Activated naive CD8-positive, alpha-beta T cell treated with anti-CD3 and anti-CD28 coated beads, Interleukin-2, amount 50 U/mL, for 24 hours (primary cell): ENCODE results near the gene CDK2.
A peak's percentile ranks its signal among the peaks of the same experiment; 100 is the strongest.

Experiments
- ATAC-seq: fragments of 150-1000 bp; cut with Tn5 transposase; one replicate; pipeline ENCODE4 v1.10.0; 2021
- DNase-seq: peaks from one replicate; pipeline ENCODE4 v3.0.0; 2021
- H3K27ac Mint-ChIP-seq: one replicate; pipeline ENCODE4 v1.8.0; 2021; ENCODE audit warnings: mild to moderate bottlenecking, mixed read lengths
- H3K27me3 Mint-ChIP-seq: one replicate; pipeline ENCODE4 v1.8.0; 2021; ENCODE audit warnings: mixed read lengths
- H3K36me3 Mint-ChIP-seq: one replicate; pipeline ENCODE4 v1.8.0; 2021; ENCODE audit warnings: low read depth, mixed read lengths
- H3K4me1 Mint-ChIP-seq: one replicate; pipeline ENCODE4 v1.8.0; 2021; ENCODE audit warnings: mixed read lengths
- H3K4me3 Mint-ChIP-seq: one replicate; pipeline ENCODE4 v1.8.0; 2021; ENCODE audit warnings: mild to moderate bottlenecking, moderate library complexity, mixed read lengths
- H3K9me3 Mint-ChIP-seq: one replicate; pipeline ENCODE4 v1.8.0; 2021; ENCODE audit warnings: mixed read lengths

CDK2 gene

DNA sequence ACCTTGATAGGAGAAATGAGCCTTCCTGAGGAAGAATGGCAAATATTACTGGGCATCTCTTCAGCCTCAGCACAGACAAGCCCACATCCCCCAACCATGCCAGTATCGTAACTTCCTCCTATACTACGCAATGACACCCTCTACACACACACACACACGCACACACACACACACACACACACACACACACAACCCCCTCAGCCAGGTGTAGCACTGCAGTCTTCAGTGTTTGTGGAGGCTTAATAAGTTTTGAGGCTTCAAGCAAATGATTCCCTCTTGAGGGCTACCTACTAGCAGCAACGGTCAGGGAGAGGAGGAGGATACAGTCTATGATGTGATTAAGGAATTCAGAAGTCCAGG is 34.1 kb upstream of the CDK2 start:
- no peak for ATAC-seq
- peaks cover 32% of the 10 kb centered on the region for H3K36me3 Mint-ChIP-seq

DNA sequence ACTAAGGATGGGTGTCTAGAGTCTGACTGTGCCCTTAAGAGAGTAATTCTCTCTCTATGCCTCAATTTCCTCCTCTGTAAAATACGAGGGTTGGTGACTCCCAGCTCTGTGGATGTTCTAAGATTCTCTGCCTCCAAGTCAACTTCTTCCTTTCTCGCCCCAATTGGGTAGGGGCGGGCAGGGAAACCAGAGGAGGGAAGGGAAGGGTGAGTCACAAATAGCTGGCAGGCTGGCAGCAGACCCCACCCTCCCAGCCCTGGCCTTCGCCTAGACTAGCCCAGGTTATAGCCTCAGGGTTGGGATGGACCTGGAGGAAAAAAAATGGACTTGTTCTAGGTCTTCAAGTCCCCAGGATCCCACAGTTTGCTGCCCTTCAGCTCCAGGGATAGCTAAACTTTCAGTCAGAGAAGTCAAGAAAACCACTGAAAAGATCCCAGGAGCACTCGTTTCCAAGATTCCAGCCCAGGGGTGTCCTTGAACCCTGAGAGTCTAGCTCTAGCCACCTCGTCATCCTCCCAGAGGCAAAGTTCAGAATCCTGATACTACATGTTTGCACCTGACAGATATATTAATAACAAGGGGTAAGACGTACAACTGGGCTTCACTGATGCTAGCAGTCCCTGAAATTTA is 33.3 kb upstream of the CDK2 start:
- Mint-ChIP-seq H3K27me3 (no peaks in the 10 kb centered on the region), H3K9me3 (no peaks in the 10 kb centered on the region), H3K36me3 (peaks cover 35% of the 10 kb centered on the region), H3K4me3 (peak overlapping the region; percentile 93), H3K27ac (peak overlapping the region; percentile 89), H3K4me1 (peaks cover 74% of the 10 kb centered on the region)
- DNase-seq: peak; percentile 14
- no peak for ATAC-seq

More for the DNA sequence above, 34.1 kb upstream of the CDK2 start:
- Mint-ChIP-seq H3K27ac (peak overlapping the region; percentile 89), H3K4me3 (peak overlapping the region; percentile 93), H3K27me3 (no peaks in the 10 kb centered on the region), H3K4me1 (peaks cover 70% of the 10 kb centered on the region), H3K9me3 (no peaks in the 10 kb centered on the region)
- peak; percentile 39 for DNase-seq

DNA sequence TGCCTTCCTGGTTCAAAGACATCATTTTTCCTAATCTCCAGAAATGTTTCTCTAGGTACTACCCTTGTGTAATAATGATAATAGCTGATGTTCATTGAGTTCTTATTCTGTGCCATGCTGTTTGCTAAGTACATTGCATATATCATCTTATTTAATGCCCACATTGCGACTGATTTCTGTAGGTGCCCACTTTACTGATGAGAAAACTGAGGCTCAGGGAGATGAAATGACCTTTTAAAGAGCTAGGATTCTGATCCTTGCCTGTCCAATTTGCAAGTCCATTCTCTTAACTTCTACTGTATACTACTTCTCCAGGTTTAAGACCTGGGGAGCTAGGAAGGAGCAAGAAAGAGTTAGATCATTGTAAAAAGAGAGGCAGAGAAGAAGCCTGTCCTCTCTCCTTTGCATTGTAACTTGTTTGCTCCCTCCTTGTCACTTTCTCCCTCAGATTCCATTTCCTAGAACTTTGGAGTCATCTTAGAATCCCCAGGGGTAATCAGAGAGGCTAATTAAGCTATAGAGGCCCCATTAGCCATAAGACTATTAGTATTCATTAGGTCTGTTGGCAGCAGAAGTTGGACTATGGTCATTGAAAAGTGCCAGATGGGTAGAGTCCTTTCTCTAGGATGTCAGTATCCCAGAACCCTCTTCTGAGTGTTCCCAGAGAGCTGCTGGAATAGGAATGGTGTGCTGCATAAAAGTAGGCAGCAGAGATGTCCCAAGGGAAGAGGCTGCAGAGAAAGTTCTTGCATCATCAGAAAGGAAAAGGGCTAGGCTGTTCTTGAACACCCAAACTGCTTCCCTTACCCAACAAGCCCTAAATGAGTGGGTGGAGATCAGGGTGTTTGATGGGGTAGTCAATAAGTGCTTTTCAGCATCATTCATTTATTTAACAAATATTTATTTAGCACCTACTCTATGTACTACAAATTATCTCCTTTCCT is 32.6 kb upstream of the CDK2 start:
- H3K9me3 Mint-ChIP-seq: no peaks in the 10 kb centered on the region
- no peaks in the 10 kb centered on the region for H3K27me3 Mint-ChIP-seq
- peak overlapping the region; percentile 93 for H3K4me3 Mint-ChIP-seq
- H3K4me1 Mint-ChIP-seq: peaks cover 78% of the 10 kb centered on the region
- DNase-seq: no peak
- H3K36me3 Mint-ChIP-seq: peaks cover 39% of the 10 kb centered on the region
- no peak for ATAC-seq
- peak overlapping the region; percentile 73 for H3K27ac Mint-ChIP-seq

DNA sequence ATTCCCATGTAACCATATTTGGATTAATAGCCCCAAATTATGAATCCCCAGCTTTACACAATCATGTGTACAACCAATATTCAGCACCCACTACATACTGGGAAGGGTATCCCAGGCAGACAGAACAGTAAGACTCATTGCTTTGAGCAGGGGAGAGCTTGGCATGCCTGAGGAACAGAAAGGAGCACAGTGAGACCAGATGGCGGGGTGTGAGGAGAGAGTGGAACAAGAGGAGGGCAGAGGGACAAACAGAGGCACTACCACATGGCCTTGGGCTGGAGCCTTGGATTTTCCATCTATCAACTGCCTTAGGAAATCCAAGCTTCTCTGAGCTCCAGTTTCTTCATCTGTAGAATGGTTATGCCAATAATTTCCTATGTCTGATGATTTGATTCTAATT is 31.9 kb upstream of the CDK2 start:
- H3K4me1 Mint-ChIP-seq: peaks cover 78% of the 10 kb centered on the region
- no peaks in the 10 kb centered on the region for H3K27me3 Mint-ChIP-seq
- H3K9me3 Mint-ChIP-seq: no peaks in the 10 kb centered on the region
- H3K4me3 Mint-ChIP-seq: peak overlapping the region; percentile 93
- DNase-seq (no peak), ATAC-seq (no peak)
- peaks cover 41% of the 10 kb centered on the region for H3K36me3 Mint-ChIP-seq
- peak overlapping the region; percentile 67 for H3K27ac Mint-ChIP-seq

DNA sequence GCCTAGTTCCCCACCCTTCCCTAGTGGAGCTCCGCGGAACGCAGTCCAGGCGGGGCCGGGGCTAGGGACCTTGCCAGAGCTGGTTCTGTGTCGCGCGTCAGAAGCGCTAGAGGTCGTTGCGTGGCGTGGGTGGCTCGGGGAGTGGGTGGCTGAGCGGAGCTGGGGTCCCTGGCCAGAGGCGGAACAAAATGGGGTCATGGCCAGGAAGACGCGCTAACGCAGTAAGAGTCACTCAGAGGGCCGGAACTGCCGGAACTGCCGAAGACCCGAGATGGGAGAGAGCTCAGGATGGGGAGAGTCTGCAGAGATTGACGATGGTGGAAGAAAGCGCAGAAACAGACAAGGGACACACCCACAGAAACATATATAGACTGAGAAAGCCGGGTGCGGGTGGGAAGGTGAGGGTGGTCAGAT is 30.9 kb upstream of the CDK2 start:
- peak; percentile 21 for ATAC-seq

DNA sequence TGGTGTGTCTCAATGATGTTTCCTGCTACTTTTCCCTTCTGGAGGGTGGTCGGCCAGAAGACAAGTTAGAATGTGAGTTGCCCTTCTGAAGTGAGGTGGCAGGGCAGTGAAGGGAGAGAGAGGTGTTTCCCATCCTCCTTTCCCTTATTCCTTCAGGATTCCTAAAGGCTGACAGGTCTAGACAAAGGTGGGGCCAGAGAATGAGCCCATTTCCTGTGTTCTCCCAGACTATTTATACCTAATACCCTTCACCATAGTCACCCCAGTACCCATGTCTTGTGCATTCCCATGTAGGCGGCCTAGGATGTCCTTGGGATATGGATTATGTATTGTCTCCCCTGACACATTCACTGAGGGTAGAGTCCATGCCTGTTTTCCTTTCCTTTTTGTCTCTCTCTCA is 28.6 kb upstream of the CDK2 start:
- Mint-ChIP-seq H3K27me3 (no peaks in the 10 kb centered on the region), H3K9me3 (no peaks in the 10 kb centered on the region), H3K4me3 (no peak overlapping the region), H3K36me3 (peaks cover 59% of the 10 kb centered on the region), H3K4me1 (peaks cover 70% of the 10 kb centered on the region), H3K27ac (peak overlapping the region; percentile 41)
- ATAC-seq (no peak), DNase-seq (no peak)

More for the DNA sequence above, 30.9 kb upstream of the CDK2 start:
- Mint-ChIP-seq H3K36me3 (peaks cover 50% of the 10 kb centered on the region), H3K27me3 (no peaks in the 10 kb centered on the region), H3K4me3 (peak overlapping the region; percentile 93), H3K27ac (peak overlapping the region; percentile 67), H3K9me3 (no peaks in the 10 kb centered on the region), H3K4me1 (peaks cover 78% of the 10 kb centered on the region)
- peak; percentile 41 for DNase-seq

DNA sequence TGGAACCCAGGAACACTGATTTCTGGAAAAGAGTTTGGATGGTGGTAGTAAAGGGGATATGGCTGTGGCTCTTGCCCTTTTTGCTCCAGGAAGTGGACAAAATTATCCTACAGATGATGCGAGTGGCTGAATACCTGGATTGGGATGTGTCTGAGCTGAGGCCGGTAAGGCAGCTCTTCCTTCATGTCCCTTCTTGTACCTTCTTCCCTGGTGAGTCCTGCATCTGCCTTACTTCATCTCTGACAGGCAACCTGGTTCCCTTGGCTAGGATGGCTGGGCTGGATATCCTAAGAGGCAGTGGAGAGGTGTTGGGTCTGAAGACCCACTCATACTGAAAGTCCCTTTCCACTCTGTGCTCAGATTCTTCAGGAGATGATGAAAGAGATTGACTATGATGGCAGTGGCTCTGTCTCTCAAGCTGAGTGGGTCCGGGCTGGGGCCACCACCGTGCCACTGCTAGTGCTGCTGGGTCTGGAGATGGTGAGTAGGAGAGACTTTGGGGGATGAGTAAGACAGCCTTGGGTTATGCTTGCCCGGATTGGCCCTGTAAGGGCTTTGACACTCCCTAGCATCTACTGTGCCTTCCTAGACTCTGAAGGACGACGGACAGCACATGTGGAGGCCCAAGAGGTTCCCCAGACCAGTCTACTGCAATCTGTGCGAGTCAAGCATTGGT is 27.7 kb upstream of the CDK2 start:
- Mint-ChIP-seq H3K27ac (peak overlapping the region; percentile 74), H3K36me3 (peaks cover 60% of the 10 kb centered on the region), H3K4me1 (peaks cover 60% of the 10 kb centered on the region), H3K9me3 (no peaks in the 10 kb centered on the region), H3K27me3 (no peaks in the 10 kb centered on the region), H3K4me3 (no peak overlapping the region)
- ATAC-seq (peak; percentile 55), DNase-seq (peak; percentile 23)

DNA sequence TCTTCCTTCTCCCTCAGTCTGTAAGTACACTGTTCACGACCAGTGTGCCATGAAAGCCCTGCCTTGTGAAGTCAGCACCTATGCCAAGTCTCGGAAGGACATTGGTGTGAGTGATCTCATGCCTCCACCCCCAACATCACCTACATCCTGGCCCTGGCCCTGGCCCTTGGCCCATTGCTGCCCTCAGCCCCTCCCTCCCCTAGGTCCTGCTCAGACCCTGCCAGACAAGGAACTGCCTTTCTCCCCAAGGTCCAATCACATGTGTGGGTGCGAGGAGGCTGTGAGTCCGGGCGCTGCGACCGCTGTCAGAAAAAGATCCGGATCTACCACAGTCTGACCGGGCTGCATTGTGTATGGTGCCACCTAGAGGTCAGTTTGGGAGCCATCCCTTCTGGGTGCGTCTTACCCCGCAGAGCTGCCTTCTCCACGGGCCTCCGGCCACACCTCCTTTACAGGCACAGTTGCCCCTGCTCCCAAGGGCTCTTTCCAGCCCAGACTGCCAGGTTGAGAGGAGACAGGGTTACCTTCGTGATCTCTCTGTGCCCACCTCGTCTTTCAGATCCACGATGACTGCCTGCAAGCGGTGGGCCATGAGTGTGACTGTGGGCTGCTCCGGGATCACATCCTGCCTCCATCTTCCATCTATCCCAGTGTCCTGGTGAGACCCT is 26.4 kb upstream of the CDK2 start:
- ATAC-seq: peak; percentile 86
- no peak overlapping the region for H3K4me3 Mint-ChIP-seq
- H3K4me1 Mint-ChIP-seq: peaks cover 48% of the 10 kb centered on the region
- peak overlapping the region; percentile 49 for H3K27ac Mint-ChIP-seq
- H3K36me3 Mint-ChIP-seq: peaks cover 68% of the 10 kb centered on the region
- DNase-seq: peak; percentile 82
- H3K9me3 Mint-ChIP-seq: no peaks in the 10 kb centered on the region
- no peaks in the 10 kb centered on the region for H3K27me3 Mint-ChIP-seq

DNA sequence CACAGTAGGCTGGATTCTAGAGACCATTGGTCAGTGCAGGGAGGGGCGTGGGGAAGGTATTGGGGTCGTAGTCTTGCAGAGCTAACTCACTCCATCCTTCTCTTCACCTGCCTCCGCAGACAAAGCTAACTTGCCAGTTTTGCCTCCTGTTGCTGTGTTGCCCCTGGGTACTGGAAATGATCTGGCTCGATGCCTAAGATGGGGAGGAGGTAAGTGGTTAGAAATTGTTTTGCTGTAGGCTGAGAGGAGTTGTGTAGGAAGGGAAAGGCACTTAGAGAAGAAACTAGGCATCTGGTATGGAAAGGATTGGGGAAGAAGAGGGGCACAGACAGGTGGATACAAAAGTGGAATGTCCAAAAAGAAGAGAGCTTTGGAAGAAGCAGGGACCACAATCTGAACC is 24.6 kb upstream of the CDK2 start:
- Mint-ChIP-seq H3K36me3 (peaks cover 75% of the 10 kb centered on the region), H3K4me1 (peaks cover 51% of the 10 kb centered on the region), H3K9me3 (no peaks in the 10 kb centered on the region), H3K4me3 (no peak overlapping the region), H3K27ac (peak overlapping the region; percentile 55), H3K27me3 (no peaks in the 10 kb centered on the region)
- no peak for DNase-seq
- ATAC-seq: no peak

DNA sequence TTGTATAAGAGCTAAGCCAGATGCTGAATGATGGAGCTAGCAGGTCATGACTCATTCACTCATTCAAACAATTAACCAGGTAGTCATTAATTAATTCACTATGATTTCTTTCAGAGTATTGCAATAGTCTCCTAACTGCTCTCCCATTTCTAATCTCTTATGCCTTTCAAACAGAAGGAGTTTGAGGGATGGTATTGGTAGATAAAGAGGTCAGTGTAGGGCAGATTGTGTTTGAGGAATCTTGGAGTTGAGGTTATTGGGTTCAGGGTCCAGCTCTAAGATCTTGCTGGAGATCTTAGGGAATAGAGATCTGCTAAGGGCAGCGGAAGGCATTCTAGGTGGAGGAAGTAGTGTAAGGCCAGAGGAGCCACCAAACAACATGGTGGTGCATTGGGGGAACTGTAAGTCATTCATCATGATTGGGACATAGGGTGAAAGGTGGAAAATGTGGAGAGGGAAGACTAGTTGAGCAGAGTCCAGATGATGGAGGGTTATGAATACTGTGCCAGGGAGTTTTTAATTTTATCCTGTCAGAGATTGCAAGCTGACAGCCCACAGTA is 24.0 kb upstream of the CDK2 start:
- Mint-ChIP-seq H3K27me3 (no peaks in the 10 kb centered on the region), H3K4me1 (peaks cover 48% of the 10 kb centered on the region), H3K36me3 (peaks cover 75% of the 10 kb centered on the region)

DNA sequence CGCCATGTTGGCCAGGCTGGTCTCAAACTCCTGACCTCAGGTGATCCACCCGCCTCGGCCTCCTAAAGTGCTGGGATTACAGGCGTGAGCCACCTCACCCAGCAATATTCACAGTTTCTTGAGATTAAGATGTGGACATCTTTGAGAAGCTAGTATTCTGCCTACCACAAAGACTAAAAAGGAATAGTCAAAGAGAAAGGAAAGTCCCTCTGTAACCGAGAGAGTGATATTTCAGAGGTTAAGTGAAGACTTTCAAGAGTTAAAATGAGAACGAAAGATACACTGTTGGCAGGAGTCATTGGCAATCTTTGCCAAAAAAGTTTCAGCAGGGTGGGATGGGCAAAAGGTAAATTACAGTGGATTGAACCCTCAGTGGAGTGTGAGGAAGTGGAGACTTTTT is 20.1 kb upstream of the CDK2 start:
- ATAC-seq (peak; percentile 49), DNase-seq (no peak)
- peak overlapping the region; percentile 55 for H3K27ac Mint-ChIP-seq
- H3K36me3 Mint-ChIP-seq: peaks cover 66% of the 10 kb centered on the region
- H3K4me1 Mint-ChIP-seq: peaks cover 19% of the 10 kb centered on the region
- H3K4me3 Mint-ChIP-seq: no peak overlapping the region
- no peaks in the 10 kb centered on the region for H3K9me3 Mint-ChIP-seq
- no peaks in the 10 kb centered on the region for H3K27me3 Mint-ChIP-seq

More for the DNA sequence above, 24.0 kb upstream of the CDK2 start:
- ATAC-seq (no peak), DNase-seq (no peak)
- H3K27ac Mint-ChIP-seq: peak overlapping the region; percentile 45
- no peak overlapping the region for H3K4me3 Mint-ChIP-seq
- H3K9me3 Mint-ChIP-seq: no peaks in the 10 kb centered on the region

DNA sequence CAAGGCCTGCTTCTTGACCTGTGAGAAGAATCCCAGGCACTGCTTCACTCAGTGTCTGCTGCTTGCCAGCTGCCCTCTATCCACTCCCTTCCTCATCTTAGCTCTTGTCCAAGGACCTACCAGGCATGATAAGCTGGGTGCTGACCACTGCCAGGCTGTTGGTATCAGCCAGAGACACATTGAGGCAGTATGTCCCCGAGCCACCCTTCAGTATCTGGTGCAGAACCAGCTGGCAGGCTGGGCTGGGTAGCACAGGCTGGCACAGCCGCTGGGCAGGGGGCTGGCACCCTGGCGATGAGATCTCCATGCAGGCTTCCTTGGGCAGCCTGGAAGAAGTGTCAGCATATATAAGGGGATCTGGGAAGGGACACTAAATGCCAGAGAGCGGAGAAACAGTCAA is 11.3 kb upstream of the CDK2 start:
- peak; percentile 3 for ATAC-seq
- Mint-ChIP-seq H3K27ac (peak overlapping the region; percentile 10), H3K9me3 (no peaks in the 10 kb centered on the region), H3K36me3 (peaks cover 27% of the 10 kb centered on the region), H3K4me1 (peaks cover 9% of the 10 kb centered on the region), H3K27me3 (no peaks in the 10 kb centered on the region), H3K4me3 (no peak overlapping the region)
- no peak for DNase-seq

DNA sequence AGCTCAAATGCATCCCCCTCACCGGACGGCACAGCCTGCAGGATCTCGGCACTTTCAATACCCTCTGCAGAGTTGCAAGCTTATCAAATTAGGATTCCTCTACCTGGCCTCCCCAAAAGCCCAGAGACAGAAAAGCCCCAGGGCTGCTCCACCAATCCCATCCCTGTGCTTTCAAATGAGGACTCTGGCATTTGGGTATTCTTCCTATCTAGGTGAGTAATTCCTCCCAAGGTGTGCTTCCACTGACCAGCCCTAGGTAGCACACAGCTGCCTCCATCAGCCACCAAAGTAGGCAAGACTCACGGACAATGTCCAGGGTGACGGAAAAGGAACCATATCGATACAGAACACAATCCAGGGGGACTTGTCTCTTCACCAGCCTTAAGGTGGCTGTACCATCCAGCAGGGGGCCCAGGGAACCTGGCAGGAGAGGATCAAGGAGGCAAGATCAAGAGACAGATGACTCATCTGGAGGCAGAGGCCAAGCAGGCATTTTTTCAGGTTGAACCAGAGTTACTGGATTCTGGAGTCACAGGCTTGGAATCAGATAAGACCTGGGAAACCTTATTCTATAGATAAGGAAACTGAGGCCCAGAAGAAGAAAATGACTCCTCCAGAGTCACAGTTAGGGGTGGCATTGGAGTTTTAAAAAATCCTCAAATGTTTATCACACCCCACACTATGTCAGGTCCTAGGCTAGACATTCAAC is 10.7 kb upstream of the CDK2 start:
- H3K27me3 Mint-ChIP-seq: no peaks in the 10 kb centered on the region
- no peak overlapping the region for H3K4me3 Mint-ChIP-seq
- H3K9me3 Mint-ChIP-seq: no peaks in the 10 kb centered on the region
- DNase-seq: peak; percentile 57
- H3K36me3 Mint-ChIP-seq: peaks cover 27% of the 10 kb centered on the region
- peaks cover 9% of the 10 kb centered on the region for H3K4me1 Mint-ChIP-seq
- ATAC-seq: peak; percentile 77
- peak overlapping the region; percentile 10 for H3K27ac Mint-ChIP-seq
